Smooth muscle cell (in vitro differentiated cells): ENCODE data around the gene NAA60. TPM values are rescaled to one million over a fixed set of nuclear protein-coding genes. Genes with fewer than 3 reads are reported as not detected.

Experiments used
- DNase-seq: peaks from one replicate; lab custom pipeline; 2025; ENCODE audit not compliant: unreplicated experiment; lab: John Stamatoyannopoulos, UW
- H2AFZ ChIP-seq: fragments of 200-600 bp; sonication (generic); 2 replicates; pipeline ENCODE4 v1.6.0; 2016; ENCODE audit warnings: antibody characterized with exemption, low read depth, mild to moderate bottlenecking
- H3F3A ChIP-seq: fragments of 200-600 bp; sonication (generic); 2 replicates; pipeline ENCODE4 v1.6.0; 2017; ENCODE audit warnings: antibody characterized with exemption, low read depth
- H3K27ac ChIP-seq: fragments of 200-600 bp; sonication (generic); 2 replicates; pipeline ENCODE4 v1.5.1; 2016; ENCODE audit warnings: low read depth, mild to moderate bottlenecking
- H3K27me3 ChIP-seq: fragments of 200-600 bp; sonication (generic); 2 replicates; pipeline ENCODE4 v1.6.1; 2016; ENCODE audit warnings: low read depth, mild to moderate bottlenecking
- H3K36me3 ChIP-seq: fragments of 200-600 bp; sonication (generic); 2 replicates; pipeline ENCODE4 v1.5.1; 2016; ENCODE audit warnings: low read depth
- H3K4me1 ChIP-seq: fragments of 200-600 bp; sonication (generic); 2 replicates; pipeline ENCODE4 v1.5.1; 2016; ENCODE audit warnings: low read depth
- H3K4me2 ChIP-seq: fragments of 200-600 bp; sonication (generic); 2 replicates; pipeline ENCODE4 v1.6.0; 2016; ENCODE audit warnings: mild to moderate bottlenecking
- H3K4me3 ChIP-seq: fragments of 200-600 bp; sonication (generic); 2 replicates; pipeline ENCODE4 v1.5.1; 2016; ENCODE audit warnings: mild to moderate bottlenecking
- H3K79me2 ChIP-seq: fragments of 200-600 bp; sonication (generic); 2 replicates; pipeline ENCODE4 v1.6.0; 2016; ENCODE audit warnings: low read depth, mild to moderate bottlenecking
- H3K9ac ChIP-seq: fragments of 200-600 bp; sonication (generic); 2 replicates; pipeline ENCODE4 v1.6.0; 2016; ENCODE audit warnings: low read depth
- H3K9me3 ChIP-seq: fragments of 200-600 bp; sonication (generic); replicated peaks from 2 replicates; pipeline ENCODE4 v1.5.1; 2016; ENCODE audit warnings: low read depth
- H4K20me1 ChIP-seq: fragments of 200-600 bp; sonication (generic); 2 replicates; pipeline ENCODE4 v1.6.0; 2016; ENCODE audit warnings: low read depth
- WGBS: methylation state at CpG from one replicate; pipeline ENCODE4 v1.1.7; 2016; ENCODE audit warnings: low lambda C conversion rate; 5-methylcytosine and 5-hydroxymethylcytosine counted together
- polyA plus RNA-seq: library from polyadenylated mRNA; unstranded; fragments of >200 nt; fragmentation: Nextera tagmentation; extraction: Ambion mirVana; gene quantifications from 2 replicates; pipeline ENCODE4 v1.2.1, GENCODE V29; 2016
- total RNA-seq: library from RNA; depleted of rRNA; stranded (reverse); fragments of >200 nt; gene quantifications from 2 replicates; pipeline ENCODE4 v1.2.3, GENCODE V29; 2014
- TF ChIP-seq, protein P1 (sequence below): fragments of 200-600 bp; sonication (generic); IDR thresholded peaks from 2 replicates; pipeline ENCODE4 v1.5.1; 2017; ENCODE audit warnings: borderline replicate concordance, mild to moderate bottlenecking, antibody characterized with exemption; ENCODE audit not compliant: insufficient read depth, poor library complexity, severe bottlenecking

NAA60 gene
- total and polyA plus RNA-seq, 2 experiments from 2014 or later = 42.6 to 54.1 TPM

DNA sequence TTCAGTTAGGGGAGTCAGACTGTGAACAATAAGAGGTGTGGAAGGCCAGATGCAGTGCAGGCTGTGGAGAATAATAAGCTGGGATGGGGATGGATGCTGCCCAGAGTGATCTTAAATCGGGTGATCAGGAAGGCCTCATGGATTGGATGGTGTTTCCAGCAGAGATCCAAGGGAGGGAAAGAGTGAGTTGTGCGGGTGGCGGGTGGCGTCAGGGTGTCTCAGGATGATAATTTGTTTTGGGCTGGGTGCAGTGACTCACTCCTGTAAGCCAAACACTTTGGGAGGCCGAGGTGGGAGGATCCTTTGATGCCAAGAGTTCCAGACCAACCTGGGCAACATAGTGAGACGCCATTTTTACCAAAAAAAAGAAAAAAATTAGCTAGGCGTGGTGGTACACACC is 65.3 kb downstream of the NAA60 start:
- WGBS = 90% methylated on average over 7 of the region's 7 CpGs
- H3K36me3 ChIP-seq = no peaks in the 10 kb centered on the region

DNA sequence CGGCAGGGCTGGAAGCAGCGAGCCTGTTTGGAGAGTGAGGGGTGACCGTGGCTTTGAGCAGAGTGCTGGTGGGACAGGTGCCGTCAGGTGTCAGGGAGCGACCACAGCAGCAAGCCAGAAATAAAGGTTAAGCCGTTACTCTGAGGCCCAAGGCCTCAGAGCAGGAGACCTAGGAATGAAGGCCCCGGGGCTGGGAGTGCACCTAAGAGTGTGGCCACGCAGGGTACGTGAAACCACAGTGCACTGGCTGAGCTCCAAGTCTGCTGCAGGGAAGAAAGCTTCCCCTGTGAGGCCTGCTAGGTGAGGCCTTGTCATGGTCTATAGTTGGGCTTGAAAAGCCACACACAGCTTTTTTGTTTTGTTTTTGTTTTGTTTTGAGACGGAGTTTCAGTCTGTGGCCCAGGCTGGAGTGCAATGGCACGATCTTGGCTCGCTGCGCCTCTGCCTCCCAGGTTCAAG is 66.0 kb downstream of the NAA60 start:
- Histone ChIP-seq H3K9ac (no peak overlapping the region), H3K36me3 (no peaks in the 10 kb centered on the region), H3K4me1 (no peaks in the 10 kb centered on the region), H3K4me2 (no peak overlapping the region), H3K79me2 (no peaks in the 10 kb centered on the region), H3K4me3 (no peak overlapping the region), H3F3A (no peaks in the 10 kb centered on the region), H3K27me3 (no peaks in the 10 kb centered on the region), H4K20me1 (no peaks in the 10 kb centered on the region), H3K9me3 (no peaks in the 10 kb centered on the region), H2AFZ (no peak overlapping the region), H3K27ac (no peak overlapping the region)
- DNase-seq = no peak
- TF ChIP-seq, protein P1, sequence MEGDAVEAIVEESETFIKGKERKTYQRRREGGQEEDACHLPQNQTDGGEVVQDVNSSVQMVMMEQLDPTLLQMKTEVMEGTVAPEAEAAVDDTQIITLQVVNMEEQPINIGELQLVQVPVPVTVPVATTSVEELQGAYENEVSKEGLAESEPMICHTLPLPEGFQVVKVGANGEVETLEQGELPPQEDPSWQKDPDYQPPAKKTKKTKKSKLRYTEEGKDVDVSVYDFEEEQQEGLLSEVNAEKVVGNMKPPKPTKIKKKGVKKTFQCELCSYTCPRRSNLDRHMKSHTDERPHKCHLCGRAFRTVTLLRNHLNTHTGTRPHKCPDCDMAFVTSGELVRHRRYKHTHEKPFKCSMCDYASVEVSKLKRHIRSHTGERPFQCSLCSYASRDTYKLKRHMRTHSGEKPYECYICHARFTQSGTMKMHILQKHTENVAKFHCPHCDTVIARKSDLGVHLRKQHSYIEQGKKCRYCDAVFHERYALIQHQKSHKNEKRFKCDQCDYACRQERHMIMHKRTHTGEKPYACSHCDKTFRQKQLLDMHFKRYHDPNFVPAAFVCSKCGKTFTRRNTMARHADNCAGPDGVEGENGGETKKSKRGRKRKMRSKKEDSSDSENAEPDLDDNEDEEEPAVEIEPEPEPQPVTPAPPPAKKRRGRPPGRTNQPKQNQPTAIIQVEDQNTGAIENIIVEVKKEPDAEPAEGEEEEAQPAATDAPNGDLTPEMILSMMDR = no peak
- WGBS = 85% methylated on average over 13 of the region's 13 CpGs

More for the DNA sequence above, 65.3 kb downstream of the NAA60 start:
- Histone ChIP-seq H4K20me1 (no peaks in the 10 kb centered on the region), H3F3A (no peaks in the 10 kb centered on the region), H3K4me2 (no peak overlapping the region), H3K27ac (no peak overlapping the region), H3K9ac (no peak overlapping the region), H3K4me1 (no peaks in the 10 kb centered on the region), H3K9me3 (no peaks in the 10 kb centered on the region), H3K4me3 (no peak overlapping the region), H2AFZ (no peak overlapping the region), H3K79me2 (no peaks in the 10 kb centered on the region), H3K27me3 (no peaks in the 10 kb centered on the region)
- DNase-seq = no peak
- TF ChIP-seq, protein P1 = no peak

DNA sequence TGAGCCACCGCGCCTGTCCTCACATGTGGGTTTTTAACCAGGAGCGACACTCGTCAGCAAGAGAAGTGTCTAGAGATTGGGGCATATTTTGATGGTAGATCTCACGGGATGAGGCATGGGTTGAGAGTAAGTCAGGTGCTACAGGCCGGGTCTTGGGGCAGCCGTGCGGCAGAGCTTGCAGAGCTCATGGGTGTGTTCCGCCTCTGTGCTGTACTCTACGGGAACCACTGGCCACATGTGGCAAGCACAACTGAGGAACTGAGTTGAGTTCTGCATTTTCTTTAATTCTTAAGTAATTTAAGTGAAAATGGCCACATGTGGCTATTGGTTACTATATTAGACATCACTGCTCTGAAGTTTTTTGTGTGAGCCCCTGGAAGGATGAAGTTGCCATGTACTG is 66.9 kb downstream of the NAA60 start:
- Histone ChIP-seq H3K9ac (no peak overlapping the region), H2AFZ (no peak overlapping the region), H3K79me2 (no peaks in the 10 kb centered on the region), H3K27me3 (no peaks in the 10 kb centered on the region), H3K4me1 (no peaks in the 10 kb centered on the region), H3K27ac (no peak overlapping the region), H3F3A (no peaks in the 10 kb centered on the region), H3K4me2 (no peak overlapping the region), H3K36me3 (no peaks in the 10 kb centered on the region), H3K9me3 (no peaks in the 10 kb centered on the region), H3K4me3 (no peak overlapping the region), H4K20me1 (no peaks in the 10 kb centered on the region)
- 100% methylated on average over 10 of the region's 10 CpGs for WGBS
- DNase-seq = no peak
- TF ChIP-seq, protein P1 = no peak
